Activated CD4-positive, CD25-positive, alpha-beta regulatory T cell treated with anti-CD3 and anti-CD28 coated beads, Interleukin-2, amount 50 U/mL, for 24 hours (primary cell): ENCODE data around the gene PPIP5K2.
"Not testable (repeated sequence)": the region's sequence is repeated elsewhere in the genome, so short reads cannot be mapped to it uniquely, and the experiment has no call there.

Experiments used
- ATAC-seq, 2 donors: fragments of 150-1000 bp; cut with Tn5 transposase; one replicate each; pipeline ENCODE4 v1.10.0; 2021; ENCODE audit warnings: mild to moderate bottlenecking in 1 of 2, moderate library complexity in 1 of 2

Gene PPIP5K2

DNA sequence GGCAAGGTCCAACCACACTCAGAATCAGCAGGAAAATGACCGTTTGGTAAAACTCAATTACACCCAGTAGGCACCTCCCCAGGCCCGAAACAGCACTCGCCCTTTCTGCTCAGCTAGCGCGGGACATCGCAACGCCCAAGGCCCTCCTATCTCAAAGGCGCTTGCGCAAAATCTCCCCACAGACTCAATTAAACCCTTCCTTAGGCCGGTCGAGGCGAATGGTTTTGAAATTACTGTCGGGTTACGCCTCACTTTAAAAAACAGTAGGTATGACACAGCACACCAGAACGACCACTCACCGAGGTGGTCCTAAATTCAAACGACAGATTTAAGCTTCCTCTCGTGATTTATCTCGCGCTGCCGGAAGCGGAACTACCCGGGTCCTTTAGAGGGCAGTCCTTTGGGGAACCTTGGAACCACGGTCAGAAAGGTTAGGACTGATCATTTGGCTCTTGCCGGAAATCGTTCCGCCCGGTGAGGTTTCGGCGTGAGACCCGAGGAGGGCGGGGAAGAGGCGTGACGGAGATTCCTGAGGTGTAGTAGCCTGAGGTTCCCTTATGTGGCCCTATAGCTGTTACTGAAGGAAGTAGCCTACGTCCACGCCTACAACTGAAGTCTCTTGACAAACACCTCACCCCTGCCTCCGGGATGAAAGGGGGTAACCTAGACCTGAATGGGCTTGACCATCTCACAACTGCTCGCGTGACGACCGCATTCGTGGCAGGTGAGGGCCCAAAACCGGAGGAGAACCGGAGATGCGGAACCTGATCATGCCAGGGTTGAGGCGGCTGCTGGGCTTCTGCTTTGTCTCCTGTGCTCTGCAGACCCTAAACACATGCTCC lies at the start of gene PPIP5K2, which contains the start of gene GIN1:
PPIP5K2 (plus strand) TSS at position 537 of the 842 bp plus-strand sequence. CDS start 9,289 bp downstream, outside the sequence.
GIN1 (minus strand) TSS at position 374 of the 842 bp plus-strand sequence. CDS start 11,431 bp downstream, outside the sequence.
- ATAC-seq = peak; percentile 93

DNA sequence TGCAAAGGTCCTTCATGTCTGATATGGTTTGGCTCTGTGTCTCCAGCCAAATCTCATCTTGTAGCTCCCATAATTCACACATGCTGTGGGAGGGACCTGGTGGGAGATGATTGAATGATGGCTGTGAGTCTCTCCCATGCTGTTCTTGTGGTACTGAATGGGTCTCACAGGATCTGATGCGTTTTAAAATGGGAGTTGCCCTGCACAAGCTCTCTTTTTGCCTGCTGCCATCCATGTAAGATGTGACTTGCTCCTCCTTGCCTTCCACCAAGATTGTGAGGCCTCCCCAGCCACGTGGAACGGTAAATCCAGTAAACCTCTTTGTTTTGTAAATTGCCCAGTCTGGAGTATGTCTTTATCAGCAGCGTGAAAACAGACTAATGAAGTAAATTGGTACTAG lies 46.6 kb upstream of the PPIP5K2 start:
- ATAC-seq = not testable (repeated sequence)

- ATAC-seq = no peak
These were observed 44.7 kb upstream of the PPIP5K2 start for GRCh38 chr5:103075442-103075841.

DNA sequence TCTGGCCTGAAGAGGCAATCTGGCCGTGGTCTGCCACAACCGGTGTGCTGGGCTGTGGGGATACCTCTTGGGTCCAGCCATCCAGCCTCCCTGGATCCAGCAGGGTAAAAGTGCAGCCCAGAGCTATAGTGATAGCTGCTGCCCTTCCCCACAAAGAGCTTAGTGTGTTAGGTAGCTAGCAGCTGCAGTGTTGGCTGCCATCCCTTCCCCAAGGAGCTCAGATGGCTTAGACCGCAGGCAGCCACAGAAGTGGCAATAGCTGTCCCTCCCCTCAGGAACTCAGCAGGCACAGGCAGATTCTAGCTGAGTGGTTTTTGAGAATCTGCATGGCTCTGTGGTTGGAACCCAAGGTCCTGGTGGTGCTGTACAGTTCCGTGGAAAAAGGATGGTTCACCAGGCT lies 40.3 kb upstream of the PPIP5K2 start:
- no peak for ATAC-seq

DNA sequence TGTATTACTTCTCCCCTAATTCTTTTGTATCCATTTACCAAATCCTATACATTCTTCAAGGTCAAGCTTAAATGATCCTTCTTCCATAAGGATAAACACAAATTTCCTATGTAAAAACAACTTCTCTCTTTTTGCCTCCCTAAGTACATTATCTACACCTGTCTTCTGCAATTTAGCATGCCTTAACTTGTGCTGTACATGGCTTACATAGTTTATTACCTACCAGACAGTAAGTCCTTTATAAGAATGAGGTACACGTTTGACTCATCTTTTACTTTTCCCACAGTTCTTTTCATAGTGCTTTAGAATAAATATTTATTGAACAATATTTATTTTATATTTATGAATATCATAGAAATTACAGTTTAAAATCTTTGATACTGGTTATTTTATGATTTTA lies 33.6 kb upstream of the PPIP5K2 start:
- no peak for ATAC-seq

DNA sequence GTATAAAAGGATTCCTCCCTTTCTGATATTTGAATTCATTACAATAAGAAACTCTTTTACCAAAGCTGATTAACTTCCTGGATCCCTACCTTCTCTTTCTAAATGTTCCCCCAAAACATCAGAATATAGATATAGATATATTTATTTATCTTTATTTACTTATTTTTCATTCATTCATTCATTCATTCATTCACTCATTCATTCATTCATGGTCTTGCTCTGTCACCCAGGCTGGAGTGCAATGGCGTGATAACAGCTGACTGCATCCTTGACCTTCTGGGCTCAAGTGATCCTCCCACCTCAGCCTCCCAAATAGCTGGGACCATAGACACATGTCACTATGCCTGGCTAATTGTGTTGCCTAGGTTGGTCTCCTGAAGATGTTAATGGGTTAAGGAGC lies 30.8 kb upstream of the PPIP5K2 start:
- ATAC-seq = no peak

DNA sequence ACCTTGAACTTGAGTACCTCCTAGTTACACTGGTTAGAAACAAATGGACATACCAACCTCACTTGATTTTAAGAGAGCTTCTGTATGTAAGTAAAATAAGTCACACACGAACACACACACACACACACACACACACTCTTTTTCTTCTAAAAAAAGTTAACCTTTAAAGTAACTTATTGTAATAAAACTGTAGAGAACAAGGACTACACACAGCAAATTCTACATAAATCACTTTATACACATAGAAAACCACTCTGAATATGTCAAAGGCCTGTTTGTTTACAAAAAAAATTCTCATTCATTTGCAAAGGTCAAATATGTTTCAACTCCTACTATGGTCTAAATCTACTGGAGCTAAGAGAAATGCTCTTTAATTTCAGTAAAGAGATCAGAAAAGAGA lies 29.3 kb upstream of the PPIP5K2 start:
- ATAC-seq = no peak

DNA sequence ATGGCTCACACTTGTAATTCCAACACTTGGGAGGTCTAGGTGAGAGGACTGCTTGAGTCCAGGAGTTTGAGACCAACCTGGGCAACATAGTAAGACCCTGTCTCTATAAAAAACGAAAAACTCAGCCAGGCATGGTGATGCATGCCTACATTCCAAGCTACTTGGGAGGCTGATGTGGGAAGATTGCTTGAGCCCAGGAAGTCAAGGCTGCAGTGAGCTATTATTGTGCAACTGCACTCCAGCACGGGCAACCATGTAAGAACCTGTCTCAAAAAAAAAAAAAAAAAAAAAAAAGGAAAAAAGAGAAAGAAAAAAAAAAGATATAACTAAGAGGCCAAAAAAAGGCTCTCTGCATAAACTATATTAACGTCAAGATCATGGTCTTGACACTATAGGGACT lies 27.4 kb upstream of the PPIP5K2 start:
- ATAC-seq = no peak

DNA sequence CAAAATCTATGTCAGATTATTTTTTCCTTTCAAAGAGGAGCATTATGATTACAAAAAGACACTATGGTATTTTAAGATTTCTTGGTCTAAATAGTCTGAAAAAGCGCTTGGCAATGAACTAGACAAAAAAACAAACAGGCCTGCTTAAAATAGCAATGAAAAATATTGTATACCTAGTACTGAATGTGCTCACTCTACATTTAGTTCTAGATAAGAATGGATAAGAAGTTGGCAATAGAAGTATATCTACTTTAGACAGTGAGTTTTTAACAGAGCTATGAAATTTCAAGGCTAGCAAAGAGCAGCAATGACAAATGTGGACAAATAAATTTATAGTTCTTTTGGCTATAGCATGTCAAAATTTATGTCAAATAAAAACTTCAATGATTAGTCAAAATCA lies 26.4 kb upstream of the PPIP5K2 start:
- ATAC-seq = no peak

DNA sequence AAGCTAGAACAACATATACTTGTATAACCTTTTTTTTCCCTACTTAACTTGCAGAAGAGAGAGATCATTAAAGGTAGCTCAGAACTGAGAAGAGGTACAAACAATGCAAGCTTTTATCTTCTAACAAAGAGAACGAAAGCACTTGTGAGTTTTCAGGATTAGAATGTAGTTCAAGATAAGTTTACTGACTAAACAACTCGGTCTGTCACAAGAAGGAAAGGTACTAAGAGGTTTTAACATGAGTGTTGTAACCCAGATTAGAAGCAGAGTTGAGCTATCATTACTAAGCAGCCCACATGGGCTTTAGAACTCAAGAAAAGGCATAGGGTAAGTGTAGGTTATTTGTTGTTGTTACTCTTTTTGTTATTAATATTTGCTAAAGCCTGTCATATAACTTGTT lies 25.4 kb upstream of the PPIP5K2 start:
- no peak for ATAC-seq

DNA sequence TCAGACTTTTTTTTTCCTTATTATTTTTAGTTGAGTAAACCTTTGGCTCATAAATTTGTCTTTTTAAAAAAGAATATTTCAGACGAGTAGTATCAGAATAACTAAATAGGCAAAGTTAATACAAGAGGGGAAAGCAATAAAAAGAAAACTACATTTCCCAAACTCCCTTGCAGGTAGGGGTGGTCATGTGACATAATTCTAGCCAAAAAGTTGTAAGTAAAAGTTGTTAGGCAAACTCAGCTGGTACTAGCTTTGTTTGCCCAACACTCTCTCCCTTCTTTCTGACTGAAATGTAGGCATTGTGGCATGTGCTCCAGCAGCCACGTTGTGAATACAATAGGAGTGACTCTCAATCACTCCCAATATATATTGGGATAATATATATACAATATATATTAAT lies 21.1 kb upstream of the PPIP5K2 start:
- ATAC-seq = no peak

GRCh38 chr5:103101079-103101750 lies 18.9 kb upstream of the PPIP5K2 start:
- ATAC-seq = no peak

- ATAC-seq = no peak
These were observed 17.9 kb upstream of the PPIP5K2 start for GRCh38 chr5:103102234-103102633.

DNA sequence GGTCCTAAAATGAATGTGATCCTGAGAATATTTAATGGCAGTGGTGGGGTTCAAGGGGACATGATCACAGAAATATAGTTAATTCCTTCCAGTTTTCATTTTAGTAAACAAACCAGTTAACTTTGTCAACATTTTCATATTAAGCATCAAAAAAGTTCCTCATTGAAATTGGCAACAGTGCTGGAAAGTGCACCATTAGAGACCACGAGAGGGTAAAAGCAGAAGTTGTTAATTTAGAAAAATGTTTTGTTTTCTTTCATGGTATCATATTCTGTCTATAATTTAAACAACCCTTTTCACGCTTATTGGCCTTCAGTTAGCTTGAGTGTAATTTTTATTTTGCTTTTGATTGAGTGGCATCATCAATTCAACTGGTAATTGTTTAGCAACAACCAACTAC lies 12.0 kb upstream of the PPIP5K2 start:
- ATAC-seq = no peak

DNA sequence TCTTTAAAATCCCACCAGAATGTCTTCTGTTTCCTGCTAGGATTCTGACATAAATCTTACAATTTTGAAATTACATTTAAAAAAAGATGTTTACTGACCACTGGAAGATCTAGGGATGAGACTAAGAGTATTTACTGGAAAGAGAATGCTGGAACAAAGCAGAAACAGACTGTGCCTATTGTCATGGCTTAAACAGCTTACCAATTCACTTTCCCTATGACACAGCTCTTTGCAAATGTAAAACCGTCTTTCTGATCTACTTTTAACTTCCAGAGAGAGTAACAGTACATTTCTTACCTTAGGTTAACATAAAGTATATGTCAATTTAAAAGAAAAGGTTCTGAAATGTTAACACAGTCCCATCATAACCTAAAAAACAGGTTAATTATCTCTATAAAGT lies 10.8 kb upstream of the PPIP5K2 start:
- no peak for ATAC-seq

- ATAC-seq = no peak
These were observed 9.7 kb upstream of the PPIP5K2 start for GRCh38 chr5:103110403-103110802.

DNA sequence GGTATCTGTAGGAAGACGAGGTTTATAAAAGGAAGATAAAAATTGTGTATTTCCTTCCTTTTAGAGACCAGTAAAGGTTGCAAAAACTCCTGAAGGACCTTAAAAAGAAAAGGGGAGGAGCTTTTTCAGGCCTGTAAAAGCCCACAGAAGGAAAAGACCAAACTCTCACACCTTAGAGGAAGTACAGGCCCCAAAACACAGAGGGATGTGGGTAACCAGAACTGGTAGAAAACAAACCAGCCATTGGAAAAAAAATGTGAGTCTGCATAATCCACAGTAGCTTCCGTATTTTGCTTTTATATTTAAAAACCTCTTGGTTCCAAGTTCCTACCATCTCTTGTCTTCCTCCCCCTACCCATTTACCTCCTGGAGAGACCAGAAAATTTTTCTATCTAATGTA lies 8.6 kb upstream of the PPIP5K2 start:
- ATAC-seq = no peak

DNA sequence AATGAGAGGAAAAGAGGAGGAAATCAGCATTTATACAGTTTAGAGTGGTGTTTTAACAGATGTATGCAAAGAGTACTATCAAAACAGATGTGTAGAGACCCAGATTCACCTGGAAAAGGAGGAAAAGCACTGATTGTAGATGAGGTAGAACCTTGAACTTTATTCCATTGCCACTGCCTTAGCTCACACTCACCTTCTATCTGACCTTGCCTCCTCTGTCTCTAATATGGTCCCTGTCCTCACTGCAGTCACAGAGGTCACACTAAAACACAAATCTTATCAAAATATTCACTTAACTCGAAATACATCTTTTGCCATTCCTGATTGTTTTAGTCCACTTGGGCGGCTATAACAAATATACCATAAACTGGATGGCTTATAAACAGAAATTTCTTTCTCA lies 7.2 kb upstream of the PPIP5K2 start:
- no peak for ATAC-seq

DNA sequence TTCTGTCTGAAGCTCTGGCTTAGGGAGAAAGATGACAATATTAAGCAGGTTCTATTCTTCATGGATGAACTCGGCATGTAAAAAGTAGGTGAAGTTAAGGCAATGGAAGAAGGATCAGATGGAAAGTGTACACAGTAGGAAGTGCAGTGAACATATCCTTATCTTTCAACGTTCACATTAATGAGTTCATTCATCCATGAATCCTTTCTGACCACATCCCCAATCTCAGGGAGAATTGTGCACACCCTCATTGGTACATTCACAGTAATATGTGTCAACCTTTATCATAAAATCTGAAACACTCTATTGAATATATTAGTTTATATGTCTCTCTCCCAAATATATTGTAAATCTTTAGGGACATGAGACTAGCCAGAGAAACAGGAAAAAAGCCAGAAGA lies 5.7 kb upstream of the PPIP5K2 start:
- ATAC-seq = no peak

DNA sequence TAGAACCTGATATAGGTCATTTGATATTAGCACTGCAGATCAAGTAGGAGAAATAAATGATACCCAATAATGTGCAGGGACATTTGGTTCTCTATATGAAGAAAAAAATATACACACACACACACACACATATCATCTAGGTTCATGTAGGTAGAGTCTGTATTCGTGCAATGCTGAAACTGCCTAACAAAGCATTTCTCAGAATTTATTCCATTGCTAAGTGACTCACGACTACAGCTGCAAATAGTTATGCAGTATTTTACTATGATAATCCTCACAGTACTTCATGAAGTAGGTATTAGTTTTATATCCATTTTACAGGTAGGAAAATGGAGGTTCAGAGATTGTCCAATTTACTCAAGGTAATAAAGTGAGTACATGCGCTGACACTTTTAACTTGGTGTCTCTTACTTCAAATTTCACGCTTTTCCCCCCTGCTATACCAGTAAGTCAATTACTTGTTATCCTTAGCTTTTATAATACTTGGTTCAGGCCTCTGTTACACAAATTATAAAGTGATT lies 2.6 kb upstream of the PPIP5K2 start:
- ATAC-seq = no peak

DNA sequence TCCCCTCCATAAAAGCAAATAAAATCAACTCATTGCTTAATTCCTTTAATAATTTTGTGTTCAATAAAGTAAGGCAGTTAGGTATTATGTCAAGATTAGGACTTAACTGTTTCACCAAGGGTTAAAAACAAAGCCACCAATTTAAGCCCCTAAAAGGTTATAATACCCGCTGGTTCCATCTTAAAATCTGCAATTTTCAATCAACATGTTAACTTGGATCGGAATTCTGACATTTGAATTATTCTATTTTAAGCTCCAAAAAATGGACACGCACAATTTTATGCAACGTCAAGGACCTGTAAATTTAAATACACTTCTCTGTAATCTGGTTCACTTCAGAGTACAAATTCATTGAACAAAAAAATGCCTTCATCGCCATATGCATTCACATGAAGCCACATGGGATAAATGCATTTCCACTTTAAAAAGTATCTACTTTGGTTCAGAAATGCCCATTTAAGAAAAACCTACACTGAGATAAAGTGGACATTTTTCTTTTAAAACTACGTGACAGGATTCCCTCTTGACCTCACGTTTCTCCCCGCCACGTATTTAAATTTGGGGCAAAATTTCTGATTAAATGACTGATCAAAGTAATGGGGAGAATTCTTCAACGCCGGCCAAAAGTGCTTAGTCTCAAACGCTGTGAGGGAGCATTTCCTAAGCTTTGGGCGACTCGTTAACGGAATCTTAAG lies 884 bp upstream of the PPIP5K2 start:
- ATAC-seq = no peak

GRCh38 chr5:103120607-103121200 lies 603 bp downstream of the PPIP5K2 start:
- ATAC-seq = no peak

GRCh38 chr5:103122242-103122641 lies 2.1 kb downstream of the PPIP5K2 start:
- no peak for ATAC-seq
